HepG2 (cell line): Measurements from ENCODE around the gene HS3ST5. TPM values are rescaled to one million over a fixed set of nuclear protein-coding genes. Genes with fewer than 3 reads are reported as not detected.

Experiments
- ATAC-seq: fragments of 200-7000 bp; cut with Tn5 transposase; 3 replicates; pipeline ENCODE4 v1.9.1; 2020; ENCODE audit warnings: mild to moderate bottlenecking, moderate library complexity
- BruUV-seq: library from RNA; stranded (reverse); fragments of 400-500 nt; replicated peaks from 2 replicates; lab custom pipeline; 2021; lab: Mats Ljungman, UMichigan
- CTCF ChIA-PET: fragments of 300-600 bp; formaldehyde crosslinking; extraction: SDS; loops from one replicate; lab custom pipeline; 2021; ENCODE audit warnings: low total read pairs, inconsistent platforms, low intra/inter-chr PET ratio; lab: Yijun Ruan, JAX
- POLR2A ChIA-PET: fragments of 350-600 bp; sonication (Branson Sonifier 250); formaldehyde crosslinking; loops from one replicate; lab custom pipeline; 2020; ENCODE audit warnings: antibody characterized with exemption, inconsistent platforms; lab: Yijun Ruan, JAX
- DNase-seq: peaks from one replicate; pipeline ENCODE4 v3.0.0-alpha.2; 2015; ENCODE audit warnings: low spot score
- FAIRE-seq: peaks from 3 replicates; lab custom pipeline; 2011; peaks lifted over from hg19 to GRCh38; lab: Jason Lieb, UNC
- H2AFZ ChIP-seq: one replicate; pipeline ENCODE4 v1.6.1; 2011; ENCODE audit warnings: low read length, inconsistent platforms
- H3K27ac ChIP-seq: fragments of 300-600 bp; 3 replicates; pipeline ENCODE4 v1.8.0; 2011; ENCODE audit warnings: mixed run types, mild to moderate bottlenecking, mixed read lengths, low read length, inconsistent platforms; ENCODE audit not compliant: insufficient read depth; ENCODE audit errors: extremely low read length
- H3K27me3 ChIP-seq, 2 experiments: fragments of 200-600 bp in 1 of 2; 2 replicates in 1 of 2; 3 replicates in 1 of 2; pipeline versions ENCODE4 v1.6.0 to v1.8.0; 2011; ENCODE audit warnings: low read length in 2 of 2, mild to moderate bottlenecking in 2 of 2, moderate library complexity in 2 of 2, inconsistent platforms in 1 of 2; ENCODE audit not compliant: insufficient read depth in 2 of 2, control insufficient read depth in 1 of 2
- H3K36me3 ChIP-seq, 2 experiments: fragments of 200-600 bp in 1 of 2; replicated peaks in 1 of 2; 2 replicates in 1 of 2; 3 replicates in 1 of 2; pipeline versions ENCODE4 v1.5.1 to v1.8.0; 2011; ENCODE audit warnings: low read length in 2 of 2, inconsistent platforms in 1 of 2; ENCODE audit not compliant: insufficient read depth in 2 of 2, control insufficient read depth in 1 of 2
- H3K4me1 ChIP-seq: 2 replicates; pipeline ENCODE4 v1.5.1; 2012; ENCODE audit warnings: low read length, inconsistent platforms; ENCODE audit not compliant: insufficient read depth
- H3K4me2 ChIP-seq: 2 replicates; pipeline ENCODE4 v1.6.0; 2011; ENCODE audit warnings: low read depth, low read length, inconsistent platforms
- H3K4me3 ChIP-seq, 3 experiments: fragments of 200-600 bp in 1 of 3; sonication (generic), shearing (Covaris generic) in 1 of 3; replicated peaks in 1 of 3; 2 replicates each; pipeline ENCODE4 v1.5.1; 2011 to 2016; ENCODE audit warnings: low read length in 3 of 3, inconsistent platforms in 2 of 3, low read depth in 2 of 3, mild to moderate bottlenecking in 2 of 3, control low read depth in 1 of 3, mixed read lengths in 1 of 3; ENCODE audit not compliant: insufficient read depth in 1 of 3
- H3K79me2 ChIP-seq: one replicate; pipeline ENCODE4 v1.6.1; 2011; ENCODE audit warnings: low read length, inconsistent platforms; ENCODE audit not compliant: insufficient read depth
- H3K9ac ChIP-seq: 2 replicates; pipeline ENCODE4 v1.6.0; 2011; ENCODE audit warnings: mild to moderate bottlenecking, low read depth, low read length, inconsistent platforms; ENCODE audit not compliant: insufficient read depth
- H3K9me3 ChIP-seq: 2 replicates; pipeline ENCODE4 v1.5.1; 2012; ENCODE audit warnings: mild to moderate bottlenecking, low read length
- H4K20me1 ChIP-seq: 2 replicates; pipeline ENCODE4 v1.6.0; 2011; ENCODE audit warnings: inconsistent platforms, mild to moderate bottlenecking, low read length, moderate library complexity; ENCODE audit not compliant: insufficient read depth
- NONO ChIP-seq, 2 experiments: fragments of 450-650 bp in 1 of 2; sonication (generic) in 1 of 2; formaldehyde crosslinking in 1 of 2; IDR thresholded peaks in 1 of 2; conservative IDR thresholded peaks in 1 of 2; 2 replicates each; pipeline versions ENCODE4 v1.6.1 to v1.8.0; 2017 to 2022; ENCODE audit warnings: mild to moderate bottlenecking in 1 of 2, missing genetic modification reagents in 1 of 2, moderate library complexity in 1 of 2
- PBX3 ChIP-seq: sonication (generic); formaldehyde crosslinking; IDR thresholded peaks from 2 replicates; pipeline ENCODE4 v1.8.1; 2023; ENCODE audit warnings: missing genetic modification reagents, inconsistent platforms, borderline replicate concordance
- TCF12 ChIP-seq, 2 experiments: fragments of 450-650 bp in 1 of 2; sonication (generic) in 1 of 2; formaldehyde crosslinking in 1 of 2; IDR thresholded peaks; 2 replicates each; pipeline versions ENCODE4 v1.6.1 to v1.8.0; 2017 to 2022; ENCODE audit warnings: antibody characterized with exemption in 1 of 2, mild to moderate bottlenecking in 1 of 2, missing genetic modification reagents in 1 of 2, moderate library complexity in 1 of 2
- ZNF263 ChIP-seq: sonication (generic); formaldehyde crosslinking; IDR thresholded peaks from 2 replicates; pipeline ENCODE4 v1.4.0; 2020; ENCODE audit warnings: missing genetic modification reagents
- ZNF557 ChIP-seq: sonication (generic); formaldehyde crosslinking; IDR thresholded peaks from 2 replicates; pipeline ENCODE4 v1.4.0; 2020; ENCODE audit warnings: missing genetic modification reagents
- ZNF563 ChIP-seq: sonication (generic); formaldehyde crosslinking; IDR thresholded peaks from 2 replicates; pipeline ENCODE4 v1.8.0; 2022; ENCODE audit warnings: mild to moderate bottlenecking, moderate library complexity, missing genetic modification reagents
- ZNF629 ChIP-seq: sonication (generic); formaldehyde crosslinking; conservative IDR thresholded peaks from 2 replicates; pipeline ENCODE4 v1.5.0; 2020; ENCODE audit warnings: missing genetic modification reagents
- ZNF652 ChIP-seq: IDR thresholded peaks from 2 replicates; pipeline ENCODE4 v1.6.1; 2016; ENCODE audit warnings: low read depth, borderline replicate concordance
- WGBS: methylation state at CpG from one replicate; pipeline ENCODE4 v1.1.6; 2017; ENCODE audit warnings: low lambda C conversion rate; 5-methylcytosine and 5-hydroxymethylcytosine counted together
- in situ Hi-C: cut with HindIII; loops from 2 replicates; pipeline ENCODE4 v1.10.0; 2017; ENCODE audit warnings: low pct_unique_long_range_greater_than_20kb; ENCODE audit not compliant: extremely low pct_ligation_motif_present
- intact Hi-C: fragments of 100-400 bp; cut with micrococcal nuclease; formaldehyde crosslinking; loops from one replicate; pipeline ENCODE4 v1.10.0; 2022; ENCODE audit not compliant: unreplicated experiment
- polyA plus RNA-seq, 8 experiments: library from polyadenylated mRNA; depleted of rRNA in 3 of 8; stranded (reverse) in 7 of 8; unstranded in 1 of 8; fragments of >200 nt; fragmentation: Illumina TruSeq in 4 of 8; extraction: Trizol in 4 of 8; gene quantifications; 2 replicates each; pipeline versions ENCODE4 v1.2.1 to v1.2.3, GENCODE V29; 2011 to 2016; ENCODE audit warnings: low read depth in 4 of 8, missing spikeins in 1 of 8, mixed read lengths in 1 of 8; ENCODE audit not compliant: insufficient read depth in 1 of 8
- total RNA-seq, 5 experiments: library from RNA; depleted of rRNA; stranded (reverse); fragments of >200 nt; fragmentation: Illumina TruSeq; extraction: Trizol; gene quantifications; 2 replicates each; pipeline ENCODE4 v1.2.3, GENCODE V29; 2016; ENCODE audit warnings: low read depth in 1 of 5
- TF ChIP-seq, protein P1 (sequence below): sonication (generic); formaldehyde crosslinking; IDR thresholded peaks from 2 replicates; pipeline ENCODE4 v1.4.0; 2020; ENCODE audit warnings: missing genetic modification reagents

HS3ST5 gene
- total and polyA plus RNA-seq, 2 of the 13 experiments (the other 11 are each of a cell fraction or from before 2014, with no cell fraction given), result 1.1 to 1.6 TPM

DNA sequence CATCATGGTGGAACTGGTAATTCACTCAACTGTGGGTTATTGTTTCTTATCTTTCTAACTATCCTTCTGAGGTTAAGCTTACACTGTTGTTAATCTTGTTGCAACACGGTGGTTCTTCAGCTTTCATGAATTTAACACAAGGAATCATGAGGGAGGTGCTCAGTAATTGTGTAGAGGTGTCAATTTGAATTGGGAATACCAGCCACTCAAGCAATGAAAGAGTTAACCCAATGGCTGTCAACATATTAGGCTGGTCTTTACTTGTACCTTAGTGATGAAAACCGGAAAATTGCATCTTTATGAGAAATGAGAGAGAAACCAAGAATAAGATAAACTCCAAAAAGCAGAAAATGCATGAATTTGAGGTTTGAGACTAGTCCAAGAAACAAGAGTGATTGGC, 95.7 kb downstream of the HS3ST5 start:
- Histone ChIP-seq H3K36me3 (no peaks in the 10 kb centered on the region), H3K4me2 (no peak overlapping the region), H4K20me1 (no peaks in the 10 kb centered on the region), H3K4me1 (no peaks in the 10 kb centered on the region), H3K27me3 (no peaks in the 10 kb centered on the region), H3K4me3 (no peak overlapping the region), H2AFZ (no peak overlapping the region), H3K79me2 (no peaks in the 10 kb centered on the region), H3K27ac (no peak overlapping the region), H3K9ac (no peak overlapping the region), H3K9me3 (no peaks in the 10 kb centered on the region)
- DNase-seq, result no peak
- TF ChIP-seq ZNF652 (CRISPR knock-in tag), result peak; percentile 54
- TF ChIP-seq NONO (IDR thresholded peaks at IDR 0.05), result no peak
- TF ChIP-seq NONO (CRISPR knock-in tag; conservative IDR thresholded peaks at IDR 0.05), result no peak
- WGBS, result 68% methylated on average over 2 of the region's 2 CpGs
- no peak for FAIRE-seq
- in situ Hi-C loops (no loop called here), intact Hi-C loops (no loop called here)
- no TSS peak for BruUV-seq
- no peak for ATAC-seq
- CTCF ChIA-PET, result no interaction called here
- POLR2A ChIA-PET, result no interaction called here

GRCh38 chr6:114240796-114241195, 102.0 kb downstream of the HS3ST5 start:
- FAIRE-seq, result no peak
- ChIA-PET CTCF (no interaction called here), POLR2A (no interaction called here)
- in situ Hi-C loops (no loop called here), intact Hi-C loops (no loop called here)
- H3K36me3 ChIP-seq, result no peaks in the 10 kb centered on the region
- H3K9ac ChIP-seq, result no peak overlapping the region
- H3K4me3 ChIP-seq, result no peak overlapping the region
- no peak overlapping the region for H3K4me2 ChIP-seq
- DNase-seq, result no peak
- WGBS, result 94% methylated on average over 3 of the region's 3 CpGs
- TF ChIP-seq ZNF563 (CRISPR knock-in tag) (no peak), ZNF263 (CRISPR knock-in tag) (no peak), TCF12 (IDR thresholded peaks at IDR 0.05) (no peak), TCF12 (CRISPR knock-in tag; IDR thresholded peaks at IDR 0.05) (no peak), ZNF629 (CRISPR knock-in tag) (no peak), PBX3 (CRISPR knock-in tag) (no peak), ZNF557 (CRISPR knock-in tag) (no peak)
- TF ChIP-seq, protein P1, sequence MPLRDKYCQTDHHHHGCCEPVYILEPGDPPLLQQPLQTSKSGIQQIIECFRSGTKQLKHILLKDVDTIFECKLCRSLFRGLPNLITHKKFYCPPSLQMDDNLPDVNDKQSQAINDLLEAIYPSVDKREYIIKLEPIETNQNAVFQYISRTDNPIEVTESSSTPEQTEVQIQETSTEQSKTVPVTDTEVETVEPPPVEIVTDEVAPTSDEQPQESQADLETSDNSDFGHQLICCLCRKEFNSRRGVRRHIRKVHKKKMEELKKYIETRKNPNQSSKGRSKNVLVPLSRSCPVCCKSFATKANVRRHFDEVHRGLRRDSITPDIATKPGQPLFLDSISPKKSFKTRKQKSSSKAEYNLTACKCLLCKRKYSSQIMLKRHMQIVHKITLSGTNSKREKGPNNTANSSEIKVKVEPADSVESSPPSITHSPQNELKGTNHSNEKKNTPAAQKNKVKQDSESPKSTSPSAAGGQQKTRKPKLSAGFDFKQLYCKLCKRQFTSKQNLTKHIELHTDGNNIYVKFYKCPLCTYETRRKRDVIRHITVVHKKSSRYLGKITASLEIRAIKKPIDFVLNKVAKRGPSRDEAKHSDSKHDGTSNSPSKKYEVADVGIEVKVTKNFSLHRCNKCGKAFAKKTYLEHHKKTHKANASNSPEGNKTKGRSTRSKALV (CRISPR knock-in tag), result no peak
- no peaks in the 10 kb centered on the region for H3K27me3 ChIP-seq
- no peaks in the 10 kb centered on the region for H3K79me2 ChIP-seq
- BruUV-seq, result no TSS peak
- H4K20me1 ChIP-seq, result no peaks in the 10 kb centered on the region
- no peak overlapping the region for H3K27ac ChIP-seq
- H2AFZ ChIP-seq, result no peak overlapping the region
- H3K4me1 ChIP-seq, result no peaks in the 10 kb centered on the region
- no peak for ATAC-seq
- no peaks in the 10 kb centered on the region for H3K9me3 ChIP-seq
